SU-DHL-6 (cell line): ENCODE data around the gene KDM4E.

Source experiments
- H2AFZ ChIP-seq: fragments of 200-600 bp; sonication (generic); 2 replicates; pipeline ENCODE4 v1.6.1; 2014; ENCODE audit warnings: low read depth, mild to moderate bottlenecking, moderate library complexity, mixed read lengths, antibody characterized with exemption, low read length; ENCODE audit not compliant: severe bottlenecking
- H3F3A ChIP-seq: fragments of 200-600 bp; shearing (Covaris generic); 2 replicates; pipeline ENCODE4 v1.6.0; 2016; ENCODE audit warnings: antibody characterized with exemption, mild to moderate bottlenecking; ENCODE audit not compliant: insufficient read depth
- H3K27ac ChIP-seq: fragments of 200-600 bp; sonication (generic); 2 replicates; pipeline ENCODE4 v1.5.1; 2016; ENCODE audit warnings: low read depth, mild to moderate bottlenecking, low read length, moderate library complexity, mixed read lengths
- H3K27me3 ChIP-seq: fragments of 200-600 bp; sonication (generic), shearing (Covaris generic); 2 replicates; pipeline ENCODE4 v1.6.0; 2014; ENCODE audit warnings: mild to moderate bottlenecking, low read length
- H3K36me3 ChIP-seq: fragments of 200-600 bp; sonication (generic); 2 replicates; pipeline ENCODE4 v1.6.1; 2014; ENCODE audit warnings: mild to moderate bottlenecking, low read length, mixed read lengths
- H3K4me2 ChIP-seq: fragments of 300-600, 200-600 bp; shearing (Covaris generic), sonication (generic); 2 replicates; pipeline ENCODE4 v1.6.0; 2014; ENCODE audit warnings: low read length, low read depth, mild to moderate bottlenecking; ENCODE audit not compliant: poor library complexity, severe bottlenecking
- H3K4me3 ChIP-seq: fragments of 200-600 bp; sonication (generic); 2 replicates; pipeline ENCODE4 v1.5.1; 2014; ENCODE audit warnings: antibody characterized with exemption, low read length, mild to moderate bottlenecking, mixed read lengths; ENCODE audit not compliant: insufficient read depth, poor library complexity, severe bottlenecking
- H3K79me2 ChIP-seq: fragments of 200-600 bp; sonication (generic); 2 replicates; pipeline ENCODE4 v1.6.1; 2014; ENCODE audit warnings: mild to moderate bottlenecking, low read length, moderate library complexity; ENCODE audit not compliant: insufficient read depth
- H3K9ac ChIP-seq: fragments of 200-600 bp; sonication (generic); 2 replicates; pipeline ENCODE4 v1.7.0; 2014; ENCODE audit warnings: mild to moderate bottlenecking, low read length
- H3K9me2 ChIP-seq: fragments of 200-600 bp; sonication (generic); replicated peaks from 2 replicates; pipeline ENCODE4 v1.6.1; 2014; ENCODE audit warnings: low read length; ENCODE audit not compliant: insufficient read depth
- H3K9me3 ChIP-seq: fragments of 200-600 bp; sonication (generic); 2 replicates; pipeline ENCODE4 v1.6.1; 2014; ENCODE audit warnings: low read length, mixed read lengths; ENCODE audit not compliant: insufficient read depth
- H4K20me1 ChIP-seq: fragments of 200-600 bp; sonication (generic); 2 replicates; pipeline ENCODE4 v1.6.1; 2014; ENCODE audit warnings: low read depth, mild to moderate bottlenecking, antibody characterized with exemption, low read length, moderate library complexity, mixed read lengths
- EZH2phosphoT487 ChIP-seq: fragments of 200-600 bp; sonication (generic), shearing (Covaris generic); conservative IDR thresholded peaks from 2 replicates; pipeline ENCODE4 v1.6.1; 2018; ENCODE audit warnings: mild to moderate bottlenecking, antibody characterized with exemption, low read length, moderate library complexity, mixed read lengths
- TF ChIP-seq, protein P1 (sequence below): fragments of 200-600 bp; sonication (generic); IDR thresholded peaks from one replicate; pipeline ENCODE4 v1.5.1; 2017; ENCODE audit warnings: antibody characterized with exemption, mild to moderate bottlenecking, low read length, moderate library complexity; ENCODE audit not compliant: insufficient read depth, poor library complexity, severe bottlenecking

KDM4E gene

GRCh38 chr11:95076416-95076815 is 51.4 kb downstream of the KDM4E start:
- Histone ChIP-seq H3K9me3 (no peaks in the 10 kb centered on the region), H3K4me2 (no peak overlapping the region), H3K9ac (no peak overlapping the region), H3K27me3 (no peaks in the 10 kb centered on the region), H2AFZ (no peak overlapping the region), H3K27ac (no peak overlapping the region), H3K9me2 (no peaks in the 10 kb centered on the region), H3F3A (no peaks in the 10 kb centered on the region), H3K36me3 (no peaks in the 10 kb centered on the region), H3K79me2 (no peaks in the 10 kb centered on the region), H3K4me3 (no peak overlapping the region), H4K20me1 (no peaks in the 10 kb centered on the region)
- no peak for TF ChIP-seq EZH2phosphoT487
- TF ChIP-seq, protein P1, sequence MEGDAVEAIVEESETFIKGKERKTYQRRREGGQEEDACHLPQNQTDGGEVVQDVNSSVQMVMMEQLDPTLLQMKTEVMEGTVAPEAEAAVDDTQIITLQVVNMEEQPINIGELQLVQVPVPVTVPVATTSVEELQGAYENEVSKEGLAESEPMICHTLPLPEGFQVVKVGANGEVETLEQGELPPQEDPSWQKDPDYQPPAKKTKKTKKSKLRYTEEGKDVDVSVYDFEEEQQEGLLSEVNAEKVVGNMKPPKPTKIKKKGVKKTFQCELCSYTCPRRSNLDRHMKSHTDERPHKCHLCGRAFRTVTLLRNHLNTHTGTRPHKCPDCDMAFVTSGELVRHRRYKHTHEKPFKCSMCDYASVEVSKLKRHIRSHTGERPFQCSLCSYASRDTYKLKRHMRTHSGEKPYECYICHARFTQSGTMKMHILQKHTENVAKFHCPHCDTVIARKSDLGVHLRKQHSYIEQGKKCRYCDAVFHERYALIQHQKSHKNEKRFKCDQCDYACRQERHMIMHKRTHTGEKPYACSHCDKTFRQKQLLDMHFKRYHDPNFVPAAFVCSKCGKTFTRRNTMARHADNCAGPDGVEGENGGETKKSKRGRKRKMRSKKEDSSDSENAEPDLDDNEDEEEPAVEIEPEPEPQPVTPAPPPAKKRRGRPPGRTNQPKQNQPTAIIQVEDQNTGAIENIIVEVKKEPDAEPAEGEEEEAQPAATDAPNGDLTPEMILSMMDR = no peak

DNA sequence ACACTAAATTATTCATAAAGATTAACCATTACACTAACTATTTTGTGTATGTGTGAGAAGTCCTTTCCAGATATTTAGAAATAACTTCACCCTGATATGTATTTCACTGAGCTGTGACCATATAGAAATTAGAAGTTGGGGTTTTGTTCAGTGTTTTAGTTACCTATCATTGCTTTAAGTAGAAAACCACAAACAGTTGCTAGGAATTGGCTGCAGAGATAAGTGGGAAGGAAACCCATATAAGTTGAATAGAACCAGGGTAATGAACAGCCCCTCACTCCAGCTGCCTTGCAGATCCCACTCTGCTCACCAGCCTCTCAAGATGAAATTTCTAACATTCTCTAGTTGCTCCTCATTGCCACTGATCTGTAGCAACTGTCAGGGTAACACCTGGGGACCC is 51.9 kb downstream of the KDM4E start:
- Histone ChIP-seq H3K79me2 (no peaks in the 10 kb centered on the region), H3K27ac (no peak overlapping the region), H3K36me3 (no peaks in the 10 kb centered on the region), H3K9me3 (no peaks in the 10 kb centered on the region), H4K20me1 (no peaks in the 10 kb centered on the region), H3K27me3 (no peaks in the 10 kb centered on the region), H3K9ac (no peak overlapping the region), H3K9me2 (no peaks in the 10 kb centered on the region), H3F3A (no peaks in the 10 kb centered on the region), H3K4me2 (no peak overlapping the region), H3K4me3 (no peak overlapping the region), H2AFZ (no peak overlapping the region)
- TF ChIP-seq, protein P1 = no peak
- no peak for TF ChIP-seq EZH2phosphoT487
